B cell (primary cell): ENCODE measurements around the gene LMF2. TPM values are rescaled to one million over a fixed set of nuclear protein-coding genes. Genes with fewer than 3 reads are reported as not detected.

ENCODE experiments used
- ATAC-seq: fragments of 200-7000 bp; cut with Tn5 transposase; one replicate; pipeline ENCODE4 v1.10.0; 2021; ENCODE audit warnings: low read depth, mild to moderate bottlenecking, moderate number of reproducible peaks, moderate library complexity
- CTCF ChIA-PET: fragments of 350-600 bp; sonication (Branson Sonifier 250); formaldehyde crosslinking; loops from one replicate; lab custom pipeline; 2021; ENCODE audit warnings: antibody characterized with exemption, inconsistent platforms; lab: Charles Lee
- POLR2A ChIA-PET: fragments of 350-600 bp; sonication (Branson Sonifier 250); formaldehyde crosslinking; loops from one replicate; lab custom pipeline; 2021; ENCODE audit warnings: antibody characterized with exemption; lab: Charles Lee
- DNase-seq: peaks from one replicate; pipeline ENCODE4 v3.0.0; 2013
- H2AFZ ChIP-seq: 2 replicates; pipeline ENCODE4 v1.6.1; 2012; ENCODE audit warnings: mild to moderate bottlenecking, low read depth, low read length; ENCODE audit not compliant: insufficient read depth, poor library complexity, severe bottlenecking
- H3K27ac ChIP-seq, 2 donors: 1 replicate in 1 of 2; 2 replicates in 1 of 2; pipeline ENCODE4 v1.5.1; 2012 to 2013; ENCODE audit warnings: low read length in 2 of 2, mild to moderate bottlenecking in 2 of 2, moderate library complexity in 1 of 2
- H3K27me3 ChIP-seq, 4 experiments: fragments of 200-600 bp in 1 of 4; sonication (generic) in 1 of 4; replicated peaks in 1 of 4; 1 replicate in 2 of 4; 2 replicates in 2 of 4; pipeline versions ENCODE4 v1.6.1 to v1.7.0; 2013 to 2016; ENCODE audit warnings: low read length in 3 of 4, mild to moderate bottlenecking in 2 of 4, mixed read lengths in 1 of 4, moderate library complexity in 1 of 4; ENCODE audit not compliant: insufficient read depth in 4 of 4, control insufficient read depth in 3 of 4; ENCODE audit errors: control extremely low read depth in 1 of 4
- H3K36me3 ChIP-seq, 2 experiments: replicated peaks in 1 of 2; 1 replicate in 1 of 2; 2 replicates in 1 of 2; pipeline versions ENCODE4 v1.6.1 to v1.7.1; 2013; ENCODE audit warnings: low read length in 1 of 2; ENCODE audit not compliant: insufficient read depth in 2 of 2, control insufficient read depth in 1 of 2; ENCODE audit errors: control extremely low read depth in 1 of 2, extremely low read depth in 1 of 2
- H3K4me1 ChIP-seq, 2 donors: fragments of 200-600 bp in 1 of 2; sonication (generic) in 1 of 2; 1 replicate in 1 of 2; 2 replicates in 1 of 2; pipeline versions ENCODE4 v1.5.1 to v1.6.1; 2013 to 2017; ENCODE audit warnings: low read length in 2 of 2; ENCODE audit not compliant: control insufficient read depth in 2 of 2, insufficient read depth in 2 of 2
- H3K4me2 ChIP-seq: replicated peaks from 2 replicates; pipeline ENCODE3; 2012; ENCODE audit warnings: mild to moderate bottlenecking, low read depth, low read length; ENCODE audit not compliant: poor library complexity, severe bottlenecking
- H3K4me3 ChIP-seq, 5 experiments: fragments of 200-600 bp in 1 of 5; sonication (generic) in 1 of 5; 1 replicate in 3 of 5; 2 replicates in 2 of 5; pipeline versions ENCODE4 v1.5.1 to v1.7.0; 2011 to 2016; ENCODE audit warnings: low read length in 4 of 5, mild to moderate bottlenecking in 4 of 5, low read depth in 2 of 5, control low read depth in 1 of 5, moderate library complexity in 1 of 5; ENCODE audit not compliant: insufficient read depth in 1 of 5; ENCODE audit errors: control extremely low read depth in 1 of 5, extremely low read depth in 1 of 5
- H3K79me2 ChIP-seq: fragments of 200-600 bp; sonication (generic); one replicate; pipeline ENCODE4 v1.6.0; 2016; ENCODE audit warnings: low read length; ENCODE audit not compliant: control insufficient read depth, insufficient read depth
- H3K9ac ChIP-seq: fragments of 200-600 bp; sonication (generic); 2 replicates; pipeline ENCODE4 v1.6.1; 2017; ENCODE audit warnings: mild to moderate bottlenecking, low read length, moderate library complexity
- H3K9me3 ChIP-seq, 3 donors: one replicate each; pipeline versions ENCODE4 v1.6.1 to v1.7.1; 2013; ENCODE audit warnings: low read length in 2 of 3; ENCODE audit not compliant: control insufficient read depth in 2 of 3, insufficient read depth in 1 of 3; ENCODE audit errors: control extremely low read depth in 1 of 3
- H4K20me1 ChIP-seq: 2 replicates; pipeline ENCODE4 v1.6.0; 2012; ENCODE audit warnings: mild to moderate bottlenecking, low read length; ENCODE audit not compliant: insufficient read depth, control insufficient read depth, poor library complexity, severe bottlenecking
- H3K27ac Mint-ChIP-seq: one replicate; pipeline ENCODE4 v1.8.0; 2021; ENCODE audit warnings: mixed read lengths
- H3K27me3 Mint-ChIP-seq: one replicate; pipeline ENCODE4 v1.8.0; 2021; ENCODE audit warnings: mixed read lengths
- H3K4me1 Mint-ChIP-seq: one replicate; pipeline ENCODE4 v1.8.0; 2021; ENCODE audit warnings: mixed read lengths
- H3K4me3 Mint-ChIP-seq: one replicate; pipeline ENCODE4 v1.8.0; 2021; ENCODE audit warnings: mixed read lengths
- H3K9me3 Mint-ChIP-seq: one replicate; pipeline ENCODE4 v1.8.0; 2022; ENCODE audit warnings: mixed read lengths; ENCODE audit not compliant: insufficient read depth
- EZH2 ChIP-seq: IDR thresholded peaks from 2 replicates; pipeline ENCODE4 v1.6.1; 2012; ENCODE audit warnings: borderline replicate concordance, low read depth, mild to moderate bottlenecking, moderate library complexity, low read length; ENCODE audit not compliant: insufficient read depth, poor library complexity, severe bottlenecking
- WGBS: methylation state at CpG from one replicate; pipeline ENCODE4 v1.1.5; 2013; ENCODE audit warnings: missing lambda C conversion rate; ENCODE audit not compliant: insufficient coverage; 5-methylcytosine and 5-hydroxymethylcytosine counted together
- intact Hi-C: fragments of 100-400 bp; cut with micrococcal nuclease; formaldehyde crosslinking; loops from one replicate; pipeline ENCODE4 v1.10.0; 2022
- polyA plus RNA-seq: library from polyadenylated mRNA; depleted of rRNA; stranded (reverse); fragments of >200 nt; gene quantifications from 2 replicates; pipeline ENCODE4 v1.2.3, GENCODE V29; 2012
- total RNA-seq, 2 donors: library from RNA; stranded (reverse); fragments of 120-200 nt in 1 of 2; gene quantifications; 1 replicate in 1 of 2; 2 replicates in 1 of 2; pipeline versions ENCODE4 v1.2.3 to v1.2.4, GENCODE V29; 2013 to 2022
- TF ChIP-seq, protein P1 (sequence below): fragments of 200-600 bp; IDR thresholded peaks from one replicate; pipeline ENCODE4 v1.8.0; 2022; ENCODE audit warnings: antibody characterized with exemption, mild to moderate bottlenecking

The LMF2 gene
- total and polyA plus RNA-seq, 2 donors (not counting 1 experiment from before 2014, with no cell fraction given), result 128 to 316 TPM

DNA sequence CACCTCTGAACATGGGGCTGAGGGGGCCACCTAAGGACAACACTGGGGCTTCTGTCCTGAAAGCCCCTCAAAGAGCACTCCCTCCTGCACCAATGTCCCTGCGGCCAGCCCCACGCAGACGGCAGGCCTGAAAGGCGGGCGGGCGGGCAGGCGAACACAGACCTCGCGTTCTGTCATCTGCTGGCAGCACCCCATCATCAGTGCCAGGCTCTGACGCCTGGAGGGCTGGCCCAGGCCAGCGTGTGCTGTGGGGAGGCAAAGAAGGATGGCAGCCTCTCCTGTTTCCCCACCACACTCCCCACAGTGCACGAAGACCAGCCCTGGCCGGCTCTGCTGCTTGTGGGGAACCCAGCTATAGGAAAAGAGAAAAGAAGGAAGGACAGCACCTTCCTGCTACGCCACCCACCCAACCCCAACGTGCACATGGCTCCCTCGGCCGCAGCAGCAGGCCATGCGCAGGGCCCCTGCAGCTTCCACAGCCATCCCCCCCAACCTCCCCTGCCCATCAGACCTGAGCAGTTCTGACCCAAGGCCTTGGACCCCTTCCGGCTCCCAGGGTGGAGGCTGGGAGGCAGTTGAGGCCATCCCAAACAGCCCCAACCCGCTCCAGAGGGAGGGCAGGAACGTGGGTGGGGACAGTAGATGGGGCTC lies 36.2 kb downstream of the LMF2 start:
- Histone ChIP-seq H3K27ac (peak overlapping the region; percentile 69 to 90), H3K4me1 (peaks cover 65 to 73% of the 10 kb centered on the region in 2 donors), H3K9me3 (no peaks in the 10 kb centered on the region), H3K36me3 (peaks cover 0 to 23% of the 10 kb centered on the region in 2 experiments), H2AFZ (no peak overlapping the region), H3K9ac (peak overlapping the region; percentile 53), H3K27me3 (no peaks in the 10 kb centered on the region), H3K79me2 (peaks cover 72% of the 10 kb centered on the region), H3K4me2 (peak overlapping the region; percentile 99), H3K4me3 (peak overlapping the region in 2 of 5 experiments; percentile 1 to 31), H4K20me1 (peaks cover 62% of the 10 kb centered on the region)
- H3K27ac Mint-ChIP-seq, result peak overlapping the region; percentile 96
- H3K4me3 Mint-ChIP-seq, result peak overlapping the region; percentile 89
- H3K4me1 Mint-ChIP-seq, result peaks cover 73% of the 10 kb centered on the region
- H3K9me3 Mint-ChIP-seq, result no peaks in the 10 kb centered on the region
- TF ChIP-seq, protein P1, sequence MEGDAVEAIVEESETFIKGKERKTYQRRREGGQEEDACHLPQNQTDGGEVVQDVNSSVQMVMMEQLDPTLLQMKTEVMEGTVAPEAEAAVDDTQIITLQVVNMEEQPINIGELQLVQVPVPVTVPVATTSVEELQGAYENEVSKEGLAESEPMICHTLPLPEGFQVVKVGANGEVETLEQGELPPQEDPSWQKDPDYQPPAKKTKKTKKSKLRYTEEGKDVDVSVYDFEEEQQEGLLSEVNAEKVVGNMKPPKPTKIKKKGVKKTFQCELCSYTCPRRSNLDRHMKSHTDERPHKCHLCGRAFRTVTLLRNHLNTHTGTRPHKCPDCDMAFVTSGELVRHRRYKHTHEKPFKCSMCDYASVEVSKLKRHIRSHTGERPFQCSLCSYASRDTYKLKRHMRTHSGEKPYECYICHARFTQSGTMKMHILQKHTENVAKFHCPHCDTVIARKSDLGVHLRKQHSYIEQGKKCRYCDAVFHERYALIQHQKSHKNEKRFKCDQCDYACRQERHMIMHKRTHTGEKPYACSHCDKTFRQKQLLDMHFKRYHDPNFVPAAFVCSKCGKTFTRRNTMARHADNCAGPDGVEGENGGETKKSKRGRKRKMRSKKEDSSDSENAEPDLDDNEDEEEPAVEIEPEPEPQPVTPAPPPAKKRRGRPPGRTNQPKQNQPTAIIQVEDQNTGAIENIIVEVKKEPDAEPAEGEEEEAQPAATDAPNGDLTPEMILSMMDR, result no peak
- TF ChIP-seq EZH2, result no peak
- H3K27me3 Mint-ChIP-seq, result no peaks in the 10 kb centered on the region
- DNase-seq (no peak), ATAC-seq (no peak)
- intact Hi-C loops, result loop anchor here (5.0 to 10.0 kb wide), 2 partner anchors 56 to 537 kb away; partner anchors contain the start of gene SCO2
- 69% methylated on average over 13 of the region's 21 CpGs for WGBS
- POLR2A ChIA-PET, result interaction anchor here (0.6 to 1.9 kb wide), 5 partner anchors 9 to 275 kb away, joined by 3 to 9 read pairs (median 6); partner anchors contain the start of genes LMF2 and NCAPH2
- CTCF ChIA-PET, result interaction anchor here (0.5 to 2.6 kb wide), 7 partner anchors 9 to 150 kb away, joined by 4 to 20 read pairs (median 7); partner anchors contain the start of gene SCO2
